Transverse colon (tissue), 4 donors: Measurements from ENCODE around the gene MOB3B. TPM values are rescaled to one million over a fixed set of nuclear protein-coding genes. Genes with fewer than 3 reads are reported as not detected.
A peak's percentile ranks its signal among the peaks of the same experiment; 100 is the strongest.
"Not testable (repeated sequence)": the region's sequence is repeated elsewhere in the genome, so short reads cannot be mapped to it uniquely, and the experiment has no call there.

ENCODE experiments used
- DNase-seq: peaks from one replicate; pipeline ENCODE4 v3.0.0-alpha.2; 2019
- H3K27ac ChIP-seq, 4 donors: fragments of 200-600 bp; sonication (generic); 2 replicates each; pipeline ENCODE4 v1.5.1; 2016 to 2018; ENCODE audit warnings: inconsistent platforms in 4 of 4
- H3K27me3 ChIP-seq: fragments of 200-600 bp; sonication (generic); 2 replicates; pipeline ENCODE4 v1.5.1; 2017; ENCODE audit warnings: inconsistent platforms
- H3K36me3 ChIP-seq, 4 donors: fragments of 200-600 bp; sonication (generic); 2 replicates each; pipeline ENCODE4 v1.5.1; 2017 to 2019; ENCODE audit warnings: inconsistent platforms in 4 of 4
- H3K4me1 ChIP-seq, 4 donors: fragments of 200-600 bp; sonication (generic); 2 replicates each; pipeline ENCODE4 v1.5.1; 2017 to 2020; ENCODE audit warnings: inconsistent platforms in 4 of 4
- H3K4me3 ChIP-seq, 4 donors: fragments of 200-600 bp; sonication (generic); 1 replicate in 1 of 4; 2 replicates in 3 of 4; pipeline versions ENCODE4 v1.5.1 to v1.6.1; 2017 to 2019; ENCODE audit warnings: inconsistent platforms in 4 of 4
- H3K9me3 ChIP-seq, 2 donors: fragments of 200-600 bp; sonication (generic); 2 replicates each; pipeline ENCODE4 v1.5.1; 2017 to 2019; ENCODE audit warnings: inconsistent platforms in 2 of 2
- CTCF ChIP-seq, 5 experiments: fragments of 200-600 bp in 3 of 5; fragments of 450-650 bp in 2 of 5; sonication (generic) in 3 of 5; IDR thresholded peaks; 1 replicate in 2 of 5; 2 replicates in 3 of 5; pipeline ENCODE4 v1.5.1; 2016 to 2017; ENCODE audit warnings: antibody characterized with exemption in 5 of 5, inconsistent platforms in 3 of 5, mild to moderate bottlenecking in 2 of 5, moderate library complexity in 1 of 5
- EP300 ChIP-seq: sonication (generic); formaldehyde crosslinking; IDR thresholded peaks from one replicate; pipeline ENCODE4 v1.6.1; 2017; ENCODE audit warnings: antibody characterized with exemption, low read depth
- POLR2A ChIP-seq: fragments of 450-650 bp; IDR thresholded peaks from one replicate; pipeline ENCODE4 v1.6.1; 2016; ENCODE audit warnings: antibody characterized with exemption, mild to moderate bottlenecking, moderate library complexity
- POLR2AphosphoS5 ChIP-seq, 3 donors: sonication (generic); formaldehyde crosslinking; IDR thresholded peaks; one replicate each; pipeline ENCODE4 v1.6.1; 2016; ENCODE audit warnings: antibody characterized with exemption in 3 of 3
- WGBS, 2 donors: methylation state at CpG; one replicate each; pipeline ENCODE4 v1.1.5; 2018; ENCODE audit warnings: low coverage in 1 of 2; 5-methylcytosine and 5-hydroxymethylcytosine counted together
- in situ Hi-C, 4 donors: fragments of 200-750 bp; cut with MboI; loops; one replicate each; pipeline versions ENCODE4 v1.15.0 to v1.15.1; 2017; ENCODE audit warnings: low sequenced_read_pairs in 3 of 4, low pct_ligation_motif_present in 1 of 4, low pct_unique_long_range_greater_than_20kb in 1 of 4
- intact Hi-C: fragments of 100-400 bp; cut with DNase I; formaldehyde crosslinking; loops from one replicate; pipeline ENCODE4 v1.15.1; 2023; ENCODE audit warnings: low total_unique reads
- total RNA-seq, 4 donors: library from RNA; depleted of rRNA; stranded (reverse); fragments of >200 nt; gene quantifications; one replicate each; pipeline ENCODE4 v1.1.0, GENCODE V29; 2016

MOB3B gene
- total RNA-seq, 4 donors from 2014 or later: 18.3 to 39.7 (median 29.1) TPM

GRCh38 chr9:27467486-27467885 is 62.1 kb downstream of the MOB3B start:
- Histone ChIP-seq H3K27me3 (no peaks in the 10 kb centered on the region), H3K36me3 (no peaks in the 10 kb centered on the region), H3K9me3 (no peaks in the 10 kb centered on the region), H3K4me1 (peaks cover 0 to 52% (median 19%) of the 10 kb centered on the region in 4 donors), H3K27ac (no peak overlapping the region), H3K4me3 (no peak overlapping the region)
- no peak for DNase-seq
- TF ChIP-seq CTCF (IDR thresholded peaks at IDR 0.05) (no peak), POLR2AphosphoS5 (IDR thresholded peaks at IDR 0.05) (no peak), EP300 (no peak), POLR2A (no peak)
- intact Hi-C loops: no loop called here
- WGBS, 2 donors: 89 to 98% methylated on average over 4 of the region's 4 CpGs
- in situ Hi-C loops: no loop called here

- DNase-seq: not testable (repeated sequence)
- WGBS, 2 donors: 81 to 100% methylated on average over 2 to 6 of the region's 6 CpGs
Observed at GRCh38 chr9:27466516-27466915, 63.1 kb downstream of the MOB3B start.

GRCh38 chr9:27464950-27465349 is 64.7 kb downstream of the MOB3B start:
- DNase-seq, intact Hi-C loops, H3K36me3 ChIP-seq, H3K4me3 ChIP-seq, H3K27me3 ChIP-seq, H3K9me3 ChIP-seq, in situ Hi-C loops: not testable (repeated sequence)
- TF ChIP-seq POLR2AphosphoS5 (IDR thresholded peaks at IDR 0.05): peak in 2 of 3 donors; percentile 36 to 39
- WGBS, 2 donors: 52 to 56% methylated on average over 3 of the region's 3 CpGs
- peaks cover 0 to 66% (median 21%) of the 10 kb centered on the region in 4 donors for H3K4me1 ChIP-seq
- H3K27ac ChIP-seq: peak overlapping the region in 3 of 4 donors; percentile 50 to 59 (median 54)

More at GRCh38 chr9:27466516-27466915, 63.1 kb downstream of the MOB3B start:
- H3K27ac ChIP-seq, H3K9me3 ChIP-seq, H3K4me3 ChIP-seq, H3K36me3 ChIP-seq, intact Hi-C loops, in situ Hi-C loops, H3K27me3 ChIP-seq: not testable (repeated sequence)
- H3K4me1 ChIP-seq: peaks cover 0 to 57% (median 16%) of the 10 kb centered on the region in 4 donors

GRCh38 chr9:27462846-27463245 is 66.8 kb downstream of the MOB3B start:
- H3K4me3 ChIP-seq: no peak overlapping the region
- no peak for DNase-seq
- WGBS, 2 donors: 63 to 71% methylated on average over 2 of the region's 2 CpGs
- in situ Hi-C loops: no loop called here
- intact Hi-C loops: no loop called here
- TF ChIP-seq EP300 (no peak), POLR2A (no peak)
- H3K4me1 ChIP-seq: peaks cover 6 to 66% (median 26%) of the 10 kb centered on the region in 4 donors
- H3K9me3 ChIP-seq: no peaks in the 10 kb centered on the region
- no peaks in the 10 kb centered on the region for H3K27me3 ChIP-seq
- no peaks in the 10 kb centered on the region for H3K36me3 ChIP-seq
- H3K27ac ChIP-seq: peak overlapping the region; percentile 57 to 75 (median 60)

GRCh38 chr9:27462434-27462833 is 67.2 kb downstream of the MOB3B start:
- H3K27me3 ChIP-seq: no peaks in the 10 kb centered on the region
- intact Hi-C loops (no loop called here), in situ Hi-C loops (no loop called here)
- H3K4me1 ChIP-seq: peaks cover 6 to 70% (median 29%) of the 10 kb centered on the region in 4 donors
- H3K4me3 ChIP-seq: no peak overlapping the region
- peak overlapping the region; percentile 57 to 75 (median 60) for H3K27ac ChIP-seq
- H3K36me3 ChIP-seq: no peaks in the 10 kb centered on the region
- no peak for TF ChIP-seq EP300
- TF ChIP-seq POLR2A: no peak
- TF ChIP-seq POLR2AphosphoS5 (IDR thresholded peaks at IDR 0.05): no peak
- TF ChIP-seq CTCF (IDR thresholded peaks at IDR 0.05): no peak
- WGBS, 2 donors: 56 to 61% methylated on average over 2 of the region's 2 CpGs
- H3K9me3 ChIP-seq: no peaks in the 10 kb centered on the region
- no peak for DNase-seq
